ENCODE data around the gene PPP1CA.
A peak's percentile ranks its signal among the peaks of the same experiment; 100 is the strongest.

The PPP1CA gene

DNA sequence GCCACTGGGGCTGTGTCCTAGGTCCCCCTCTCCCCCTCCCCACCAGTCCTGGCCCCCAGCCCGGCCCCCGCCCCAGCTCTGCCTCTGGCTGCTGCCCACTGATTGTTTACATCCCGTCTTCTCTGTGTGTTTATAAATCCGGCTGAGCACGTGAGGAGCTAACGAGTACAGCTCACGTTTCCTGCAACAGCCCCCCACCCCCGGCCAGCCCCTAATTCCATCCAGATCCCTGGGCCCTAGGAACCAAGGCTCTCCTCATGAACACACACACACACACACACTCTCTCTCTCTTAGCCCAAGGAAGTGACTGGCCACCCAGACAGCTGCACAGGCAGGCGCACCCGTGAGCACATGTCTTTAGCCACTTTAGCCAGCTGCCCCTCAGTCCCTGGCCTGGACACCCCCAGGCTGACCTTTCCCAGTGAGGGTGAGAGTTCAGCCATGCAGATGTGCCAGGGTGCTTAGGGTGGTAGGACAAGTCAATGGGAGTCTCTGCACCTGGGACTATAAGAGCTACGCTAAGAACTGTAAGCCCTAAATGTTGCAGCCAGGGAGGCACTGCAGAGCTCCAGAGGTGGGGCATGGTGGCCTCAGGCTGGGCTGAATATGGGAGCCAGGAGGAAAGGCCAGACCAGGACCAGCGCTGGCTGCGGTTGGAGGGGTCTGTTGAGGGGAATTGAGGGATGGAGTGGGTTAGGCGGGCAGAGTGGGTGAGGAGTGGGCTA lies 31.1 kb downstream of the PPP1CA start:
- in situ Hi-C loops (cut with HindIII; ENCODE audit: low sequenced_read_pairs): no loop called here
- no peak for DNase-seq (ENCODE audit: low read depth)

GRCh38 chr11:67369801-67370284 lies 31.8 kb downstream of the PPP1CA start:
- H3K4me3 ChIP-seq (ENCODE audit: low read depth, low read length): no peak overlapping the region
- in situ Hi-C loops (cut with HindIII; ENCODE audit: low sequenced_read_pairs): no loop called here
- DNase-seq (ENCODE audit: low read depth): no peak
- TF ChIP-seq CTCF (IDR thresholded peaks at IDR 0.05; ENCODE audit: low read depth, low read length, missing control alignments): no peak

More for the DNA sequence above, 31.1 kb downstream of the PPP1CA start:
- TF ChIP-seq CTCF (IDR thresholded peaks at IDR 0.05; ENCODE audit: low read depth, low read length, missing control alignments): no peak
- peak overlapping the region; percentile 60 for H3K4me3 ChIP-seq (ENCODE audit: low read depth, low read length)

DNA sequence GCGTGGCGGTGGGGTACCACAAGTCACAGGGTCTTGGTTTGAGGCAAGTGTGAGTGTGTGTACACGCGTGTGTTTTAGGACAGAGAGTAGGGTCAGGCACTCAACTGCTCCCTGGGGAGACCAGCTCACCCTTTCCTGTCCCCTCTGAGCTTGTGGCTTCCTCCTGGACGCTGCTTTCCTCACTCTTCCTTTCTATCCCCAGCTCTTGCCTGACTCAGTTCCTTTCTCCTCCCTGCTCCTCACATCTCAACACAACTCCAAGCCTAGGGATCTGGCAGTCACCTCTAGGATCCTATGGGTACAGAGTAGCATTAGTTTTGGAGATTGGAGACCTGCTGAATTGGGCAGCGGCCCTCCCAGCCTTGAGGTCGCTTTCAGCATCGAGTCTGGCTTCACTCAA lies 32.4 kb downstream of the PPP1CA start:
- in situ Hi-C loops (cut with HindIII; ENCODE audit: low sequenced_read_pairs): no loop called here
- no peak for TF ChIP-seq CTCF (IDR thresholded peaks at IDR 0.05; ENCODE audit: low read depth, low read length, missing control alignments)
- no peak for DNase-seq (ENCODE audit: low read depth)
- no peak overlapping the region for H3K4me3 ChIP-seq (ENCODE audit: low read depth, low read length)

GRCh38 chr11:67368621-67369020 lies 33.0 kb downstream of the PPP1CA start:
- TF ChIP-seq CTCF (IDR thresholded peaks at IDR 0.05; ENCODE audit: low read depth, low read length, missing control alignments): no peak
- H3K4me3 ChIP-seq (ENCODE audit: low read depth, low read length): no peak overlapping the region
- in situ Hi-C loops (cut with HindIII; ENCODE audit: low sequenced_read_pairs): no loop called here
- DNase-seq (ENCODE audit: low read depth): no peak

DNA sequence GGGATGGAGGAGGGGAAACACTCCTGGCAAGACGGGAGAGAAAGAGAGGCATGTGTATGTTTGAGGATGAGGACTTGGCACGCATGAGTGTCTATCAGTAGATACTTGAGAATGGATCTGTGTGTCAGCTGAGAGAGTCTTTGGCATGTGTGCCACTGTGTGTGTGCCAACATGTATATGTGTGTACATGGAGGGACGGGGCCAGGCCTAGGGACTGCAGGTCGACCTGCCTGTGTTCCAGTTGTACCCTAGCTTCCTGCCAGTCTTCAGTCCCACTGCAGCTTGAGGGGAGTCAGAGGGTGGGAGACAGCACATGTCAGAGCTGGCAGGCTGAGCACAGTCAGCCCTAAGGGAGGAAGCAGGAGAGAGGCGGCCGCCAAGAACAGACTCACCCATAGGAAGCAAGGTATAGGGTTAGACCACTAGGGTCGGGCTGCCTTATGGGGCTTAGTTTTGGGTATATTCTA lies 33.9 kb downstream of the PPP1CA start:
- no peak overlapping the region for H3K4me3 ChIP-seq (ENCODE audit: low read depth, low read length)
- no peak for TF ChIP-seq CTCF (IDR thresholded peaks at IDR 0.05; ENCODE audit: low read depth, low read length, missing control alignments)
- in situ Hi-C loops (cut with HindIII; ENCODE audit: low sequenced_read_pairs): no loop called here
- no peak for DNase-seq (ENCODE audit: low read depth)

- no peak for TF ChIP-seq CTCF (IDR thresholded peaks at IDR 0.05; ENCODE audit: low read depth, low read length, missing control alignments)
- in situ Hi-C loops (cut with HindIII; ENCODE audit: low sequenced_read_pairs): no loop called here
- no peak for DNase-seq (ENCODE audit: low read depth)
- no peak overlapping the region for H3K4me3 ChIP-seq (ENCODE audit: low read depth, low read length)
These were observed 34.5 kb downstream of the PPP1CA start for GRCh38 chr11:67366961-67367760.

Data from astrocyte of the cerebellum (primary cell).